Measurements from ENCODE around the gene ATP6V0D1.

Gene ATP6V0D1

DNA sequence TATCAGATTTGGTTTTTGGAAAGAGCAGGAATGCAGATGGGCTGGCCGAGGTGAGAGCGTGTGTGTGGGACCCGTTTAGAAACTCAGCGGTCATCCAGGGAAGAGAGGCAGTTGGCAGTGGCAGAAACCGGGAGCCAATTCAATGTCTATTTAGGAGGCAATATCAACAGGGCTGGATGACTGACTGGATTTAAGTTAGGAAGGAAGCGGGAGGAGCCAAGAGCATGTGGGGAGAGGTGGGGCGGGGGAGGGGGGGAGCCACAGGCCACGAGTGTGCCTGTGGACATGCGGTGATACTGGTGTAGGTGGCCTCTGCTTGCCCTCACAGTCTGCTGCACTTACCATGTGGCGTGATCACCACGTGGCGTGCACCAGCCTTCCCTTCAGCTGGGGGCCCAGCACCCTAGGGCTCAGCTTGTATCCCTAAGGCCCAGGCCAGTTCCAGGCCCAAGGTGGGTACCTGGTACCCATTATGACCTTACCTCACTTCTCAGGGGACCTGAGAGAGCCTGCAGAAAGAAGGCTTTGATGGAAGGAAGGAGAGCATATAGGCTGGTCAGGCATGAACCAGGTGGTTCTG, 76.9 kb downstream of the ATP6V0D1 start:
- H3K4me3 ChIP-seq (ENCODE audit: insufficient read length, low read depth), result no peak overlapping the region
- no peak overlapping the region for H3K9ac ChIP-seq (ENCODE audit: insufficient read length, low read depth)
- TF ChIP-seq YY1 (IDR thresholded peaks at IDR 0.05; ENCODE audit: insufficient read depth, insufficient read length), result no peak
- no peak for TF ChIP-seq SUZ12 (IDR thresholded peaks at IDR 0.05; ENCODE audit: extremely low read depth, insufficient read depth, insufficient read length)
- TF ChIP-seq ZNF274 (IDR thresholded peaks at IDR 0.05; ENCODE audit: low read depth, low read length), result no peak

DNA sequence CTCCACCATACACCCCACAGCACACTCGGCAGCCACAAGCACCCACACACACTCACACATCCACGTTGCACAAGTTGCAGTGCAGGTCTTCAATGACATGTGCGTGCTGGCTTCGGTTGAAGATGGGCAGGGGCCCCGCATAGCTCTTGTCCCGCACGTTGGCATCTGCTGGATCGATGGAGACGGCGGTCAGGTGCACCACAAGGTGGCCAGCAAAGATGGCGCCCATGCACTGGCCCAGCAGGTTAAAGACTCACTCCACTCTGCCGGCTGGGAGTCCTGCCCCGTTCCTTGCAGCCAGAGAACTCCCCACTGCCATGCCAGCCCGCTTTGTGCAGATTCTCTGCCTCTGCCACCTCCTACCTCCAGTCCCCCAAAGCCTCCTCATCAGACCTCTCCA, 80.1 kb downstream of the ATP6V0D1 start:
- no peaks in the 10 kb centered on the region for H3K9me3 ChIP-seq (ENCODE audit: insufficient read depth, low read length)
- H3K4me1 ChIP-seq (ENCODE audit: insufficient read depth, insufficient read length), result peaks cover 46% of the 10 kb centered on the region
- no peak for TF ChIP-seq ZNF274 (IDR thresholded peaks at IDR 0.05; ENCODE audit: low read depth, low read length)
- no peak for TF ChIP-seq YY1 (IDR thresholded peaks at IDR 0.05; ENCODE audit: insufficient read depth, insufficient read length)
- TF ChIP-seq SUZ12 (IDR thresholded peaks at IDR 0.05; ENCODE audit: extremely low read depth, insufficient read depth, insufficient read length), result no peak
- no peak for DNase-seq (ENCODE audit: low read depth, low spot score)
- peaks cover 21% of the 10 kb centered on the region for H3K27me3 ChIP-seq (ENCODE audit: insufficient read depth, insufficient read length)
- H3K9ac ChIP-seq (ENCODE audit: insufficient read length, low read depth), result no peak overlapping the region
- no peak overlapping the region for H3K4me3 ChIP-seq (ENCODE audit: insufficient read length, low read depth)
- H3K36me3 ChIP-seq (ENCODE audit: insufficient read depth, insufficient read length, low read length), result no peaks in the 10 kb centered on the region

More for the DNA sequence above, 76.9 kb downstream of the ATP6V0D1 start:
- Histone ChIP-seq H3K9me3 (ENCODE audit: insufficient read depth, low read length) (no peaks in the 10 kb centered on the region), H3K36me3 (ENCODE audit: insufficient read depth, insufficient read length, low read length) (no peaks in the 10 kb centered on the region), H3K27me3 (ENCODE audit: insufficient read depth, insufficient read length) (peaks cover 12% of the 10 kb centered on the region), H3K4me1 (ENCODE audit: insufficient read depth, insufficient read length) (peaks cover 47% of the 10 kb centered on the region)
- DNase-seq (ENCODE audit: low read depth, low spot score), result no peak

DNA sequence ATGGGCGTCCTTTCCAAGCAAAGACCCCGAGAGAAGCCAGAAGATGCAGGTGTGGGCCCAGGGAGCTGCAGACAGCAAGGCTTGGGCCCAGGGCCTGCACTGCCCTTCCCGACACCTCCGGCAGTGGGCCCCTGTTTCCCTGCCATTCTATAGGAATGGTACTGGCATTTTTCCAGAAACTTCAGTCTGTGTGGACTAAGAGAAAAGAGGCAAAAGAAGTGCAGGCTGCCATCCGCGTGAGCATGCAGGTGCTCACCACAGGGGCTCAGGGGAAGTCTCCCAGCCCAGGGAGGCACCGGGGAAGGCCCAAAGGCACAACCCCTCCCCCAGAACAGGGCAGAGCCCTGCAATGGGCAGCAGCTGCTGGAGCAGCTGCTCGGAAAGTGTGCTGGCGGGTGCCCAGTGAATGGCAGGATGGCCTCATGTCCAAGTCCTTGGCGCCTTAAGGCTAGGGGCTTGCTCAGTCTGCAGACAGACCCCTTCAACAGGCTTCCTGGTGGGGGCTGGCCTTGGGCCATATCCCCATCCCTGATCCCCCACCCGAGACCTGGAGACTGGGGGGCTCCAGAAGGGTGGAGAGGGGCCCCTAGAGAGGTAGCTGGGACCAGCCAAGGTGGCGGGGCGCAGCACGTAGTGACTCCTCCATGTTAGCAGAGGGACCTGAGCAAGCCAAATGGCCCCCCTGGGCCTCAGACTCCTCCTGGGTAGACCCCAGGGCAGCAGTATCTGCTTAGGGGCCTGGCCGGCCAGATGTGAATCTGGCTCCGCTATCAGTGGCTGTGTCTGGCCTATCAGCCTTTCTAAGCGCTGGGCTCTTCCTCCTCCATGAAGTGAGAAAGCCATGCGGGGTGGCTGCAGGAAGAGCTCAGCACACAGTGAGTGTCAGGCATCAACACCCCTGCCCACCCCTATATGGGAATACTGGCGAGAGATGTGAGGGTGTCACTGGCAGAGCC, 80.9 kb downstream of the ATP6V0D1 start:
- Histone ChIP-seq H3K9me3 (ENCODE audit: insufficient read depth, low read length) (no peaks in the 10 kb centered on the region), H3K9ac (ENCODE audit: insufficient read length, low read depth) (no peak overlapping the region), H3K4me3 (ENCODE audit: insufficient read length, low read depth) (no peak overlapping the region), H3K27me3 (ENCODE audit: insufficient read depth, insufficient read length) (peaks cover 29% of the 10 kb centered on the region), H3K4me1 (ENCODE audit: insufficient read depth, insufficient read length) (peaks cover 51% of the 10 kb centered on the region), H3K36me3 (ENCODE audit: insufficient read depth, insufficient read length, low read length) (no peaks in the 10 kb centered on the region)
- no peak for TF ChIP-seq YY1 (IDR thresholded peaks at IDR 0.05; ENCODE audit: insufficient read depth, insufficient read length)
- no peak for TF ChIP-seq SUZ12 (IDR thresholded peaks at IDR 0.05; ENCODE audit: extremely low read depth, insufficient read depth, insufficient read length)
- TF ChIP-seq ZNF274 (IDR thresholded peaks at IDR 0.05; ENCODE audit: low read depth, low read length), result no peak
- DNase-seq (ENCODE audit: low read depth, low spot score), result no peak

DNA sequence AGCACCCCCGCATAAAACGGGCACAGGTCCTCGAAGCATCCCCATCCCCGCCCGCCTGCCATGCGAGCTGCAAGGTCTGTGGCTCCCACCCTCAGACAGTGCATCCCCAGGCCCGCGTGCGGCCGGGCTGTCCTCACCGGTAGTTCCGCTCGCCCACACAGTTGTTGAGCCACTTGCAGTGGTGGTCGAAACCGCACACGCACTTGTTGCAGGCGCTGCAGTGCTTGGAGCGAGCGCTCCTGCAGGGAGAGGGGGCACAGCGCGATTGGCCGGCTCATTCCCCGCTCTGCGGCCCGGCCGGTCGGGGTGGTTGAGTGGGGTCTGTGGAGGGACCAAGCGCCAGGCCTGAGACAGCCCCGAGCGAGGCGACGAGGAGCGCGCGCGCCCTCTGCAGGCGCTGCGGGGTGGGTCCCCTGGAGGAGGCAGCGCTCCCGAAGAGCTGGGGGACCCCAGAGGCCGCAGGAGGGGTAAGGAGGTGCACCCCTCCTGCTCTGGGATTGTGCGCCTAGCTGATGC, 81.7 kb downstream of the ATP6V0D1 start:
- Histone ChIP-seq H3K9me3 (ENCODE audit: insufficient read depth, low read length) (no peaks in the 10 kb centered on the region), H3K4me3 (ENCODE audit: insufficient read length, low read depth) (no peak overlapping the region), H3K36me3 (ENCODE audit: insufficient read depth, insufficient read length, low read length) (no peaks in the 10 kb centered on the region), H3K4me1 (ENCODE audit: insufficient read depth, insufficient read length) (peaks cover 48% of the 10 kb centered on the region), H3K27me3 (ENCODE audit: insufficient read depth, insufficient read length) (peaks cover 37% of the 10 kb centered on the region), H3K9ac (ENCODE audit: insufficient read length, low read depth) (peak overlapping the region; percentile 65)
- TF ChIP-seq YY1 (IDR thresholded peaks at IDR 0.05; ENCODE audit: insufficient read depth, insufficient read length), result no peak
- TF ChIP-seq ZNF274 (IDR thresholded peaks at IDR 0.05; ENCODE audit: low read depth, low read length), result no peak
- TF ChIP-seq SUZ12 (IDR thresholded peaks at IDR 0.05; ENCODE audit: extremely low read depth, insufficient read depth, insufficient read length), result no peak
- no peak for DNase-seq (ENCODE audit: low read depth, low spot score)

DNA sequence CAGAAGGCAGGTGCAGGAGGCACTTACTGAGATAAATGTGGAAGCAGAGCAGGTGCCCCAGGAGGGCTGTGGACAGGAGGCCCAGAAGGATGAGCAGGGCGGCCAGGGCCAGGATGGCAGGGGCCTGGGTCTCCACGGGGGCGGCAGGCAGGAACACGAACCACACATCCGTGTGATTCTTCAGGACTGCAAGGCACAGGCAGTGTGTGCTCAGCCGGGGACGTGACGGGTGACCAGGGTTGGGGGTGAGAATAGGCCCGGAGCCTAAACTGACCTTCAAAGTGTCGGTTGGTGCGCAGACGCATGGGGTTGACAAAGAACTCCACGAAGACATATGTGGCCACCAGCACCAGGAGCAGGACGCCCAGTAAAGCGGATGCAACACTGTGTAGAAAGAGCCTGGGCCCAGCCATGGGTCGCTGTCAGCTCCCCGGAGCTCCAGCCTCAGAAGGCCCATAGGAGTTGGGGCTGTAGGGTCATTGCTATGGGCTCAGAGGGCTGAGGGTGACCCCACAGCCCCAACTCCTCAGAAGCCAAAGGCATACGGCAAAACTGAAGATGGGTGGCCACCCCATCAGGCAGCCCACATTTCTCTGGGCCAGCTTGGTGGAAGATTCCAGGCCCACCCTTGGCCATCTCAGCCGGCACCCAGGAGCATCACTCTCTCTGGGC, 82.3 kb downstream of the ATP6V0D1 start:
- H3K27me3 ChIP-seq (ENCODE audit: insufficient read depth, insufficient read length), result peaks cover 43% of the 10 kb centered on the region
- no peak for DNase-seq (ENCODE audit: low read depth, low spot score)
- H3K36me3 ChIP-seq (ENCODE audit: insufficient read depth, insufficient read length, low read length), result no peaks in the 10 kb centered on the region
- no peak overlapping the region for H3K4me3 ChIP-seq (ENCODE audit: insufficient read length, low read depth)
- TF ChIP-seq YY1 (IDR thresholded peaks at IDR 0.05; ENCODE audit: insufficient read depth, insufficient read length) (no peak), SUZ12 (IDR thresholded peaks at IDR 0.05; ENCODE audit: extremely low read depth, insufficient read depth, insufficient read length) (no peak), ZNF274 (IDR thresholded peaks at IDR 0.05; ENCODE audit: low read depth, low read length) (no peak)
- H3K4me1 ChIP-seq (ENCODE audit: insufficient read depth, insufficient read length), result peaks cover 51% of the 10 kb centered on the region
- H3K9ac ChIP-seq (ENCODE audit: insufficient read length, low read depth), result peak overlapping the region; percentile 65
- no peaks in the 10 kb centered on the region for H3K9me3 ChIP-seq (ENCODE audit: insufficient read depth, low read length)

DNA sequence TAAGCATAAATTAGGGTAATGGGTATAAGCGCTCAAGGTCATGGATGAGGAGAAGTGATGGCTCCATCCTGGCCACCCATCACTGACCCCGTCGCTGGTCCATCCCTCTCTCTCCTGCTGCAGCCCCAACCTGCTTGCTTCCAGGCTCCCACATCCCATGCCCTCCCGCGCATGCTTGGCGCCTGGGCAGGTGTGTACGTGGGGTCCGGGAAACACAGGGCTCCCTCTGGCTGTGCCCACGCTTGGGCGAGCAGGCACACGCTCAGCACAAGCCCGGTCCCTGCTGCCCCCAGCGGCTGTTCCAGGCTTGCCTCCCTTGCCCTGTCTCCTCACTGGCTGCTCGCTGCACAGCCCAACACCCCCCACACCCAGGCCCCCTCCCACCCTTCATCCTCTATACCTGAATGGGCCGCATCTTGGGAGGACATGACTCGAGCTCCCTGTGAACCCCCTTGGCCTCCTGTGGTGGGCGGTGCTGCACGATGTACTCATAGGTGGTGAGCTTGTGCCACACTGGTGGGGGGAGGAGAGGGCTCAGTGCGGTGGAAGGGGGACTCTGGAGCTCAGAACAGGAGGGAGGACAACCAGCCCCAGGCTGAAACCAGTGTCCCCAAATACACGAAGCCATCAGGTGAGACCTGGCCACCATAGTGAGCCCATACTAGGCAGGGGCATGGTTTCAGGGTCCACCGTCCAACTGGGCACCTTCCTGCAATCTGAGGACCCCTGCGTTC, 83.0 kb downstream of the ATP6V0D1 start:
- no peaks in the 10 kb centered on the region for H3K36me3 ChIP-seq (ENCODE audit: insufficient read depth, insufficient read length, low read length)
- H3K9me3 ChIP-seq (ENCODE audit: insufficient read depth, low read length), result no peaks in the 10 kb centered on the region
- peaks cover 53% of the 10 kb centered on the region for H3K4me1 ChIP-seq (ENCODE audit: insufficient read depth, insufficient read length)
- no peak overlapping the region for H3K4me3 ChIP-seq (ENCODE audit: insufficient read length, low read depth)
- H3K9ac ChIP-seq (ENCODE audit: insufficient read length, low read depth), result no peak overlapping the region
- peaks cover 49% of the 10 kb centered on the region for H3K27me3 ChIP-seq (ENCODE audit: insufficient read depth, insufficient read length)
- TF ChIP-seq ZNF274 (IDR thresholded peaks at IDR 0.05; ENCODE audit: low read depth, low read length) (no peak), SUZ12 (IDR thresholded peaks at IDR 0.05; ENCODE audit: extremely low read depth, insufficient read depth, insufficient read length) (no peak), YY1 (IDR thresholded peaks at IDR 0.05; ENCODE audit: insufficient read depth, insufficient read length) (no peak)
- no peak for DNase-seq (ENCODE audit: low read depth, low spot score)

Measured in NT2/D1 (cell line).